Activated B cell treated with CpG ODN at 0.5 μM for 24 hours (primary cell): Measurements from ENCODE around the gene ZNF524. TPM values are rescaled to one million over a fixed set of nuclear protein-coding genes. Genes with fewer than 3 reads are reported as not detected.

ENCODE experiments used
- ATAC-seq: fragments of 200-7000 bp; cut with Tn5 transposase; one replicate; pipeline ENCODE4 v1.10.0; 2021; ENCODE audit warnings: low read depth, mild to moderate bottlenecking, moderate library complexity
- CTCF ChIA-PET: fragments of 350-600 bp; sonication (Branson Sonifier 250); formaldehyde crosslinking; loops from one replicate; lab custom pipeline; 2021; ENCODE audit warnings: antibody characterized with exemption; lab: Charles Lee
- POLR2A ChIA-PET: fragments of 350-600 bp; sonication (Branson Sonifier 250); formaldehyde crosslinking; loops from one replicate; lab custom pipeline; 2021; ENCODE audit warnings: antibody characterized with exemption; lab: Charles Lee
- DNase-seq: peaks from one replicate; pipeline ENCODE4 v3.0.0; 2022
- H3K27ac Mint-ChIP-seq: one replicate; pipeline ENCODE4 v1.8.0; 2020; ENCODE audit warnings: mixed read lengths
- H3K27me3 Mint-ChIP-seq: one replicate; pipeline ENCODE4 v1.8.0; 2021; ENCODE audit warnings: mixed read lengths
- H3K36me3 Mint-ChIP-seq: one replicate; pipeline ENCODE4 v1.8.0; 2021; ENCODE audit warnings: low read depth, mixed read lengths
- H3K4me1 Mint-ChIP-seq: one replicate; pipeline ENCODE4 v1.8.0; 2021; ENCODE audit warnings: mixed read lengths
- H3K4me3 Mint-ChIP-seq: one replicate; pipeline ENCODE4 v1.8.0; 2020; ENCODE audit warnings: mild to moderate bottlenecking, mixed read lengths
- H3K9me3 Mint-ChIP-seq: one replicate; pipeline ENCODE4 v1.8.0; 2020; ENCODE audit warnings: mixed read lengths
- CTCF ChIP-seq: fragments of 200-600 bp; IDR thresholded peaks from one replicate; pipeline ENCODE4 v1.8.0; 2022; ENCODE audit warnings: antibody characterized with exemption, mild to moderate bottlenecking
- intact Hi-C: fragments of 100-400 bp; cut with micrococcal nuclease; formaldehyde crosslinking; loops from one replicate; pipeline ENCODE4 v1.15.1; 2024
- total RNA-seq: library from RNA; stranded (reverse); gene quantifications from 2 replicates; pipeline ENCODE4 v1.2.3, GENCODE V29; 2022

Gene ZNF524
- total RNA-seq, 1 donor from 2014 or later = 16.1 TPM

- Mint-ChIP-seq H3K4me1 (peaks cover 51% of the 10 kb centered on the region), H3K36me3 (peaks cover 41% of the 10 kb centered on the region), H3K9me3 (no peaks in the 10 kb centered on the region), H3K4me3 (peak overlapping the region; percentile 83), H3K27me3 (no peaks in the 10 kb centered on the region), H3K27ac (peak overlapping the region; percentile 80)
- CTCF ChIA-PET = interaction anchor here (0.7 to 1.7 kb wide), 2 partner anchors 17 to 146 kb away, joined by 3 to 4 read pairs; no protein-coding TSS in a partner anchor
- intact Hi-C loops = loop anchor here (5.0 to 10.0 kb wide), 3 partner anchors 665 to 1782 kb away; partner anchors contain the start of genes LENG9, MYADM and ZSCAN5A
- DNase-seq (no peak), ATAC-seq (no peak)
- no peak for TF ChIP-seq CTCF
- POLR2A ChIA-PET = interaction anchor here (0.7 to 4.7 kb wide), 6 partner anchors 12 to 205 kb away, joined by 3 to 45 read pairs (median 10); partner anchors contain the start of genes FIZ1 and ZNF524
Observed at GRCh38 chr19:55649268-55650125, 49.4 kb downstream of the ZNF524 start.

DNA sequence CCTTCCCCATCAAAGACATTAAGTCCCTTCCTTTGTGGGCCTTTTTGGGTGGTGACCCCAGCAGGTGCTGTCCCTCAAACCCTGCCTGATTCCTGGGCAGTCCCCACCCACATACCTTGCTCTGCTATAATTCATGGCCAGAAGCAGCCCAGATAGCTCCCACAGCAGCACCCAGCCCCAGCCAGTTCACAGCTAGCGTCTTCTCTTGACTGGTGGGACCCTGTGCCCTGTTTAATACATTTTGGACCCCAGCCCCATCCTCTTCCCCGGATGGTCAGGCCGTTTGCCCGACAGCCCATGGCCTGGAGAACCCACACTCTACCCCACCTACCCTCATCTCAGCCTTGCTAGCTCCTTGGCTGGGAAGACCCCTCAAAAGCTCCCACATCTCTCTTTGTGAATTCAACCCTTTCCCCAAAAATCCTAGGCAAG, 50.1 kb downstream of the ZNF524 start:
- ChIA-PET POLR2A (interaction anchor here (0.8 to 4.7 kb wide), 2 partner anchors 13 to 17 kb away, joined by 15 to 45 read pairs; no protein-coding TSS in a partner anchor), CTCF (interaction anchor here (1.7 kb wide), 1 partner anchor 146 kb away, joined by 4 read pairs; no protein-coding TSS in a partner anchor)
- intact Hi-C loops = loop anchor here (5.0 kb wide), 1 partner anchor 1783 kb away; the partner anchor contains the start of gene MYADM

DNA sequence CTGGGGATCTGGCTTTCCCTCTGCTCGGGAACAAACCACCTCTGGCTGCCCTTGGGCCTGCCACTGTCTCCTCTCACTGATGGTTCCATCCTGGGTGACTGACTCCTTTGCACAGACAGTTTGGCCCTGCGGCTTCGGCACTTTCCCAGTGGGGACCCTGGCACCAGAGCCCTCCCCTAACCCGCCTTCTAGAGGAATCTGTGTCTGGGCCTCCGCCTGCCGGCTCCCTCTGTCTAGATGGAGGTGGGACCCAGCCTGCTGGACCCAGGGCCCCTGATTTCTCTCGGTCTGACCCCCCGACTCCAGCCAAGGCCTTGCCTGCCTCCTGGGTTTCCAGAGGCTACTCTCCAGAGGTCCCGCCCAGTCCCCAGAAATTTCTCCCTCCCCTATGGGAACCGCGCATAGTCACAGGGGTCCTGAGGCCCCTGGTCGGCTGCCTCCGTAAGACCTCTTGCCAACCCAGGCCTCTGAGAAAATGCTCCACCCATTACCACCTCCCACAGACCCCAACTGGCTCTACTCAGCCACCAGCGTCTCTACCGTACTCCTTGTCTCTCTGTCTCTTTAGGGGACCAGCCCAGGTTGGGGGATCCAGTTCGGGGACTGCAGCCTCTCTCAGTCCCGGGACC, 50.6 kb downstream of the ZNF524 start:
- no peak for TF ChIP-seq CTCF
- CTCF ChIA-PET = interaction anchor here (1.7 kb wide), 1 partner anchor 147 kb away, joined by 4 read pairs; no protein-coding TSS in a partner anchor
- Mint-ChIP-seq H3K27me3 (no peaks in the 10 kb centered on the region), H3K9me3 (no peaks in the 10 kb centered on the region), H3K4me1 (peaks cover 42% of the 10 kb centered on the region), H3K27ac (peak overlapping the region; percentile 41), H3K4me3 (peak overlapping the region; percentile 74), H3K36me3 (peaks cover 38% of the 10 kb centered on the region)
- POLR2A ChIA-PET = interaction anchor here (0.8 to 4.7 kb wide), 2 partner anchors 13 to 17 kb away, joined by 15 to 45 read pairs; no protein-coding TSS in a partner anchor
- no peak for DNase-seq
- no peak for ATAC-seq
- intact Hi-C loops = loop anchor here (5.0 kb wide), 1 partner anchor 1783 kb away; the partner anchor contains the start of gene MYADM

More for the DNA sequence above, 50.1 kb downstream of the ZNF524 start:
- Mint-ChIP-seq H3K36me3 (peaks cover 39% of the 10 kb centered on the region), H3K27me3 (no peaks in the 10 kb centered on the region), H3K4me3 (peak overlapping the region; percentile 74), H3K27ac (peak overlapping the region; percentile 80), H3K9me3 (no peaks in the 10 kb centered on the region), H3K4me1 (peaks cover 47% of the 10 kb centered on the region)
- no peak for TF ChIP-seq CTCF
- ATAC-seq = no peak
- no peak for DNase-seq

- DNase-seq = no peak
- peaks cover 43% of the 10 kb centered on the region for H3K36me3 Mint-ChIP-seq
- H3K9me3 Mint-ChIP-seq = no peaks in the 10 kb centered on the region
- ChIA-PET POLR2A (no interaction called here), CTCF (no interaction called here)
- no peak for TF ChIP-seq CTCF
- intact Hi-C loops = loop anchor here (5.0 kb wide), 1 partner anchor 1784 kb away; the partner anchor contains the start of gene MYADM
- no peaks in the 10 kb centered on the region for H3K27me3 Mint-ChIP-seq
- no peak for ATAC-seq
- peaks cover 45% of the 10 kb centered on the region for H3K4me1 Mint-ChIP-seq
- no peak overlapping the region for H3K27ac Mint-ChIP-seq
- peak overlapping the region; percentile 74 for H3K4me3 Mint-ChIP-seq
Observed at GRCh38 chr19:55651236-55651635, 51.1 kb downstream of the ZNF524 start.
